ENCODE data around the gene NCLN.

DNA sequence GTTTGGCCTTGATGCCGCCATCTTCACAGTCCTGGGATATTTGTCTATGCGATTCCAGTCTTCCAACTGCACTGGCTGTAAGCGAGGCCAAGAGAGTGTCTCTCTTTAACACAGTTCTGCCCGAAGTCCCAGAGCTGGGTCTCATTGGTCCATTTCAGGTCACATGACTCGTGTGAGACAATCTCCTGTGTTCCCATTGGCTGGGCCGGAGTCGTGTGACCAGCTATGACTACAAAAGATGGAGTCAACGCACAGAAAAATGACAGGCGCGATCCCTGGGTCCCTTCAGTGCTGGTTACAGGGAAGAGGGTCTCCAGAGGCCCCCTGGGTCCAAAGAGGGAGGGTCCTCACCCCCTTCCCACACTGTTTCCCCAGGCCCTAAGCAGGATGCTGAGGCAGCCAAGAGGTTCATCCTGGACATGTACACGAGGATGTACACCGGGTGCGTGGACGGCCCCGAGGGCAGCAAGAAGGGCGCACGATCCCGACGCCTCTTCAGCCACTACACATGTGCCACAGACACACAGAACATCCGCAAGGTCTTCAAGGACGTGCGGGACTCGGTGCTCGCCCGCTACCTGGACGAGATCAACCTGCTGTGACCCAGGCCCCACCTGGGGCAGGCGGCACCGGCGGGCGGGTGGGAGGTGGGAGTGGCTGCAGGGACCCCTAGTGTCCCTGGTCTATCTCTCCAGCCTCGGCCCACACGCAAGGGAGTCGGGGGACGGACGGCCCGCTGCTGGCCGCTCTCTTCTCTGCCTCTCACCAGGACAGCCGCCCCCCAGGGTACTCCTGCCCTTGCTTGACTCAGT lies 23.1 kb upstream of the NCLN start:
- TF ChIP-seq, protein P1, sequence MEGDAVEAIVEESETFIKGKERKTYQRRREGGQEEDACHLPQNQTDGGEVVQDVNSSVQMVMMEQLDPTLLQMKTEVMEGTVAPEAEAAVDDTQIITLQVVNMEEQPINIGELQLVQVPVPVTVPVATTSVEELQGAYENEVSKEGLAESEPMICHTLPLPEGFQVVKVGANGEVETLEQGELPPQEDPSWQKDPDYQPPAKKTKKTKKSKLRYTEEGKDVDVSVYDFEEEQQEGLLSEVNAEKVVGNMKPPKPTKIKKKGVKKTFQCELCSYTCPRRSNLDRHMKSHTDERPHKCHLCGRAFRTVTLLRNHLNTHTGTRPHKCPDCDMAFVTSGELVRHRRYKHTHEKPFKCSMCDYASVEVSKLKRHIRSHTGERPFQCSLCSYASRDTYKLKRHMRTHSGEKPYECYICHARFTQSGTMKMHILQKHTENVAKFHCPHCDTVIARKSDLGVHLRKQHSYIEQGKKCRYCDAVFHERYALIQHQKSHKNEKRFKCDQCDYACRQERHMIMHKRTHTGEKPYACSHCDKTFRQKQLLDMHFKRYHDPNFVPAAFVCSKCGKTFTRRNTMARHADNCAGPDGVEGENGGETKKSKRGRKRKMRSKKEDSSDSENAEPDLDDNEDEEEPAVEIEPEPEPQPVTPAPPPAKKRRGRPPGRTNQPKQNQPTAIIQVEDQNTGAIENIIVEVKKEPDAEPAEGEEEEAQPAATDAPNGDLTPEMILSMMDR (IDR thresholded peaks at IDR 0.05; ENCODE audit: low read length) = no peak
- no peak for TF ChIP-seq EZH2 (IDR thresholded peaks at IDR 0.05; ENCODE audit: borderline replicate concordance, low read length)
